Lower leg skin (tissue), 4 donors: Measurements from ENCODE around the gene SNAPC2. TPM values are rescaled to one million over a fixed set of nuclear protein-coding genes. Genes with fewer than 3 reads are reported as not detected.

Experiments used
- total RNA-seq, 4 donors: library from RNA; depleted of rRNA; stranded (reverse); fragments of >200 nt; gene quantifications; one replicate each; pipeline ENCODE4 v1.1.0, GENCODE V29; 2016

Gene SNAPC2
- total RNA-seq, 4 donors from 2014 or later: 15.7 to 26.4 (median 24.6) TPM

Other genes starting within 250 kb of the SNAPC2 start
- gene MCEMP1, start 243.2 kb upstream of the SNAPC2 start, total RNA-seq: not detected
- gene TRAPPC5, start 239.5 kb upstream of the SNAPC2 start, total RNA-seq: 100 to 1,000 TPM; 115 to 197 (median 143) TPM
- not detected for gene FCER2, start 218.2 kb upstream of the SNAPC2 start, total RNA-seq
- 1 to 10 TPM in 1 of 4 donors, under 1 TPM in 1, not detected in 2; 0.36 to 2.3 TPM for gene CLEC4G, start 188.2 kb upstream of the SNAPC2 start, total RNA-seq
- gene CD209, start 172.8 kb upstream of the SNAPC2 start, total RNA-seq: 1 to 10 TPM in 2 of 4 donors, under 1 TPM in 2; 0.55 to 2.1 (median 1.4) TPM
- gene CLEC4M, start 157.1 kb upstream of the SNAPC2 start, total RNA-seq: not detected
- gene EVI5L, start 90.1 kb upstream of the SNAPC2 start, total RNA-seq: 10 to 100 TPM; 16.2 to 23.3 (median 20.0) TPM
- gene PRR36, start 45.9 kb upstream of the SNAPC2 start, total RNA-seq: under 1 TPM; 0.72 to 0.93 (median 0.83) TPM
- gene LRRC8E, start 31.8 kb upstream of the SNAPC2 start, total RNA-seq: 10 to 100 TPM; 27.3 to 31.8 (median 29.8) TPM
- gene MAP2K7, start 16.5 kb upstream of the SNAPC2 start, total RNA-seq: 10 to 100 TPM; 23.1 to 47.8 (median 30.9) TPM
- 1 to 10 TPM in 3 of 4 donors, not detected in 1; 1.5 to 3.7 (median 2.1) TPM for gene TGFBR3L, start 5.5 kb upstream of the SNAPC2 start, total RNA-seq
- gene CTXN1, start 5.8 kb downstream of the SNAPC2 start, total RNA-seq: 1 to 10 TPM; 4.0 to 4.8 (median 4.0) TPM
- gene TIMM44, start 23.3 kb downstream of the SNAPC2 start, total RNA-seq: 100 to 1,000 TPM in 1 of 4 donors, 10 to 100 TPM in 3; 36.8 to 119 (median 51.7) TPM
- 10 to 100 TPM; 24.8 to 49.2 (median 30.9) TPM for gene ELAVL1, start 85.3 kb downstream of the SNAPC2 start, total RNA-seq
- under 1 TPM in 1 of 4 donors, not detected in 3; 0.81 TPM for gene CCL25, start 132.4 kb downstream of the SNAPC2 start, total RNA-seq
- gene FBN3, start 229.3 kb downstream of the SNAPC2 start, total RNA-seq: 1 to 10 TPM in 1 of 4 donors, under 1 TPM in 1, not detected in 2; 0.04 to 2.1 TPM